NCI-H524 (cell line): Measurements from ENCODE around the gene ADGRB3.
"Not testable (repeated sequence)": the region's sequence is repeated elsewhere in the genome, so short reads cannot be mapped to it uniquely, and the experiment has no call there.

ENCODE experiments used
- DNase-seq, 2 experiments: peaks; one replicate each; lab custom pipeline; 2025; lab: John Stamatoyannopoulos, UW

The ADGRB3 gene

GRCh38 chr6:68740828-68741500 lies 105.9 kb downstream of the ADGRB3 start:
- DNase-seq: no peak

GRCh38 chr6:68741501-68742386 lies 106.7 kb downstream of the ADGRB3 start:
- DNase-seq: no peak

- no peak for DNase-seq
Observed at GRCh38 chr6:68743099-68743498, 108.0 kb downstream of the ADGRB3 start.

- not testable (repeated sequence) for DNase-seq
Observed at GRCh38 chr6:68744376-68744775, 109.3 kb downstream of the ADGRB3 start.

- DNase-seq: no peak
Observed at GRCh38 chr6:68746376-68746775, 111.3 kb downstream of the ADGRB3 start.

GRCh38 chr6:68747110-68747790 lies 112.2 kb downstream of the ADGRB3 start:
- DNase-seq: no peak

- DNase-seq: not testable (repeated sequence)
Observed at GRCh38 chr6:68747832-68748231, 112.8 kb downstream of the ADGRB3 start.

GRCh38 chr6:68754681-68755213 lies 119.7 kb downstream of the ADGRB3 start:
- DNase-seq: no peak

- peak; percentile 33 to 75 for DNase-seq
Observed at GRCh38 chr6:68756454-68757375, 121.6 kb downstream of the ADGRB3 start.

- no peak for DNase-seq
Observed at GRCh38 chr6:68757821-68758220, 122.7 kb downstream of the ADGRB3 start.

- DNase-seq: no peak
Observed at GRCh38 chr6:68758559-68758958, 123.5 kb downstream of the ADGRB3 start.

GRCh38 chr6:68760485-68760884 lies 125.4 kb downstream of the ADGRB3 start:
- DNase-seq: peak in 1 of 2 experiments; percentile 23

- peak; percentile 29 to 48 for DNase-seq
Observed at GRCh38 chr6:68760941-68761676, 126.0 kb downstream of the ADGRB3 start.

GRCh38 chr6:68761985-68762384 lies 126.9 kb downstream of the ADGRB3 start:
- DNase-seq: no peak

- DNase-seq: no peak
Observed at GRCh38 chr6:68771426-68771825, 136.3 kb downstream of the ADGRB3 start.

GRCh38 chr6:68774843-68775242 lies 139.8 kb downstream of the ADGRB3 start:
- no peak for DNase-seq

GRCh38 chr6:68776354-68776753 lies 141.3 kb downstream of the ADGRB3 start:
- DNase-seq: no peak

- DNase-seq: peak; percentile 69 to 89
Observed at GRCh38 chr6:68777956-68778355, 142.9 kb downstream of the ADGRB3 start.

- DNase-seq: peak; percentile 57 to 75
Observed at GRCh38 chr6:68778356-68779020, 143.4 kb downstream of the ADGRB3 start.

- DNase-seq: no peak
Observed at GRCh38 chr6:68779366-68779765, 144.3 kb downstream of the ADGRB3 start.
